Measurements from ENCODE around the gene NOA1. TPM values are rescaled to one million over a fixed set of nuclear protein-coding genes. Genes with fewer than 3 reads are reported as not detected.
A peak's percentile ranks its signal among the peaks of the same experiment; 100 is the strongest.

NOA1 gene
- total and polyA plus RNA-seq, 10 of the 15 experiments (the other 5 are each of a cell fraction or from before 2014, with no cell fraction given), result 3.2 to 34.0 (median 17.6) TPM

- SMC1A ChIA-PET (ENCODE audit: uncharacterized antibody, unreplicated experiment), result interaction anchor here (1.3 kb wide), 1 partner anchor 37 kb away, joined by 3 read pairs; the partner anchor contains the start of gene NOA1
- H3K9me3 ChIP-seq (replicated peaks; ENCODE audit: control insufficient read depth, insufficient read depth, low read length), result no peaks in the 10 kb centered on the region
- no peak overlapping the region for H3K9ac ChIP-seq (ENCODE audit: control insufficient read depth, insufficient read depth, low read length)
- H4K20me1 ChIP-seq (ENCODE audit: control insufficient read depth, insufficient read depth), result no peaks in the 10 kb centered on the region
- H3K4me1 ChIP-seq (ENCODE audit: control insufficient read depth, insufficient read depth, low read length), result no peaks in the 10 kb centered on the region
- ATAC-seq (no peak), FAIRE-seq (no peak), DNase-seq (ENCODE audit: low read depth, low spot score) (no peak)
- no peaks in the 10 kb centered on the region; a peak in 3 of 4 replicates for H3K36me3 ChIP-seq (ENCODE audit: control insufficient read depth in 2 of 2, insufficient read depth in 2 of 2, low read length in 1 of 2)
- no peak overlapping the region for H2AFZ ChIP-seq (ENCODE audit: control insufficient read depth, low read depth, low read length)
- no peak overlapping the region for H3K4me2 ChIP-seq (ENCODE audit: control insufficient read depth, insufficient read depth)
- no peaks in the 10 kb centered on the region for H3K27me3 ChIP-seq (replicated peaks in 1 of 2; ENCODE audit: control insufficient read depth in 2 of 2, insufficient read depth in 2 of 2, low read length in 1 of 2)
- H3K4me3 ChIP-seq, result no peak overlapping the region
- in situ Hi-C loops (cut with MboI) (no loop called here), intact Hi-C loops (cut with micrococcal nuclease; ENCODE audit: unreplicated experiment) (no loop called here)
- RAD21 ChIA-PET (ENCODE audit: unreplicated experiment), result interaction anchor here (1.1 kb wide), 1 partner anchor 222 kb away, joined by 3 read pairs; no protein-coding TSS in a partner anchor
- CTCF ChIA-PET, result interaction anchor here (0.6 to 1.0 kb wide), 2 partner anchors 18 to 22 kb away, joined by 3 to 4 read pairs; no protein-coding TSS in a partner anchor
- no peaks in the 10 kb centered on the region for H3K79me2 ChIP-seq (ENCODE audit: control insufficient read depth, insufficient read depth, low read length)
- POLR2A ChIA-PET, result no interaction called here
- WGBS (ENCODE audit: insufficient coverage, insufficient replicate concordance, low lambda C conversion rate, missing lambda C conversion rate), result 35% methylated on average over 3 of the region's 3 CpGs
- TF ChIP-seq EGR1 (IDR thresholded peaks at IDR 0.05; ENCODE audit: borderline replicate concordance in 1 of 2, low read depth in 2 of 2, low read length in 2 of 2) (no peak), NFIC (IDR thresholded peaks at IDR 0.05; ENCODE audit: low read depth, low read length) (peak; percentile 68), RUNX3 (IDR thresholded peaks at IDR 0.05; ENCODE audit: low read length) (peak; percentile 85), SREBF2 (IDR thresholded peaks at IDR 0.05; ENCODE audit: low read length) (no peak), KAT2A (conservative IDR thresholded peaks at IDR 0.05; ENCODE audit: control insufficient read depth, low read depth, low read length) (no peak), JUNB (IDR thresholded peaks at IDR 0.05) (peak; percentile 22; the same call in 1 of the 2 replicates), SIN3A (IDR thresholded peaks at IDR 0.05; ENCODE audit: low read depth, low read length) (no peak), GABPA (IDR thresholded peaks at IDR 0.05; ENCODE audit: low read depth) (no peak), TCF7 (IDR thresholded peaks at IDR 0.05; ENCODE audit: borderline replicate concordance) (peak; percentile 80; the same call in 1 of the 2 replicates), MEF2A (IDR thresholded peaks at IDR 0.05; ENCODE audit: insufficient read depth, low read depth, low read length) (0 out of 2 replicates have a peak, but pooled peaks have one; percentile 9)
- TF ChIP-seq, protein P1, sequence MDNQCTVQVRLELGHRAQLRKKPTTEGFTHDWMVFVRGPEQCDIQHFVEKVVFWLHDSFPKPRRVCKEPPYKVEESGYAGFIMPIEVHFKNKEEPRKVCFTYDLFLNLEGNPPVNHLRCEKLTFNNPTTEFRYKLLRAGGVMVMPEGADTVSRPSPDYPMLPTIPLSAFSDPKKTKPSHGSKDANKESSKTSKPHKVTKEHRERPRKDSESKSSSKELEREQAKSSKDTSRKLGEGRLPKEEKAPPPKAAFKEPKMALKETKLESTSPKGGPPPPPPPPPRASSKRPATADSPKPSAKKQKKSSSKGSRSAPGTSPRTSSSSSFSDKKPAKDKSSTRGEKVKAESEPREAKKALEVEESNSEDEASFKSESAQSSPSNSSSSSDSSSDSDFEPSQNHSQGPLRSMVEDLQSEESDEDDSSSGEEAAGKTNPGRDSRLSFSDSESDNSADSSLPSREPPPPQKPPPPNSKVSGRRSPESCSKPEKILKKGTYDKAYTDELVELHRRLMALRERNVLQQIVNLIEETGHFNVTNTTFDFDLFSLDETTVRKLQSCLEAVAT (IDR thresholded peaks at IDR 0.05), result no peak
- TF ChIP-seq, protein P2, sequence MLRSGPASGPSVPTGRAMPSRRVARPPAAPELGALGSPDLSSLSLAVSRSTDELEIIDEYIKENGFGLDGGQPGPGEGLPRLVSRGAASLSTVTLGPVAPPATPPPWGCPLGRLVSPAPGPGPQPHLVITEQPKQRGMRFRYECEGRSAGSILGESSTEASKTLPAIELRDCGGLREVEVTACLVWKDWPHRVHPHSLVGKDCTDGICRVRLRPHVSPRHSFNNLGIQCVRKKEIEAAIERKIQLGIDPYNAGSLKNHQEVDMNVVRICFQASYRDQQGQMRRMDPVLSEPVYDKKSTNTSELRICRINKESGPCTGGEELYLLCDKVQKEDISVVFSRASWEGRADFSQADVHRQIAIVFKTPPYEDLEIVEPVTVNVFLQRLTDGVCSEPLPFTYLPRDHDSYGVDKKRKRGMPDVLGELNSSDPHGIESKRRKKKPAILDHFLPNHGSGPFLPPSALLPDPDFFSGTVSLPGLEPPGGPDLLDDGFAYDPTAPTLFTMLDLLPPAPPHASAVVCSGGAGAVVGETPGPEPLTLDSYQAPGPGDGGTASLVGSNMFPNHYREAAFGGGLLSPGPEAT (IDR thresholded peaks at IDR 0.05; ENCODE audit: low read depth), result no peak
- TF ChIP-seq, protein P3, sequence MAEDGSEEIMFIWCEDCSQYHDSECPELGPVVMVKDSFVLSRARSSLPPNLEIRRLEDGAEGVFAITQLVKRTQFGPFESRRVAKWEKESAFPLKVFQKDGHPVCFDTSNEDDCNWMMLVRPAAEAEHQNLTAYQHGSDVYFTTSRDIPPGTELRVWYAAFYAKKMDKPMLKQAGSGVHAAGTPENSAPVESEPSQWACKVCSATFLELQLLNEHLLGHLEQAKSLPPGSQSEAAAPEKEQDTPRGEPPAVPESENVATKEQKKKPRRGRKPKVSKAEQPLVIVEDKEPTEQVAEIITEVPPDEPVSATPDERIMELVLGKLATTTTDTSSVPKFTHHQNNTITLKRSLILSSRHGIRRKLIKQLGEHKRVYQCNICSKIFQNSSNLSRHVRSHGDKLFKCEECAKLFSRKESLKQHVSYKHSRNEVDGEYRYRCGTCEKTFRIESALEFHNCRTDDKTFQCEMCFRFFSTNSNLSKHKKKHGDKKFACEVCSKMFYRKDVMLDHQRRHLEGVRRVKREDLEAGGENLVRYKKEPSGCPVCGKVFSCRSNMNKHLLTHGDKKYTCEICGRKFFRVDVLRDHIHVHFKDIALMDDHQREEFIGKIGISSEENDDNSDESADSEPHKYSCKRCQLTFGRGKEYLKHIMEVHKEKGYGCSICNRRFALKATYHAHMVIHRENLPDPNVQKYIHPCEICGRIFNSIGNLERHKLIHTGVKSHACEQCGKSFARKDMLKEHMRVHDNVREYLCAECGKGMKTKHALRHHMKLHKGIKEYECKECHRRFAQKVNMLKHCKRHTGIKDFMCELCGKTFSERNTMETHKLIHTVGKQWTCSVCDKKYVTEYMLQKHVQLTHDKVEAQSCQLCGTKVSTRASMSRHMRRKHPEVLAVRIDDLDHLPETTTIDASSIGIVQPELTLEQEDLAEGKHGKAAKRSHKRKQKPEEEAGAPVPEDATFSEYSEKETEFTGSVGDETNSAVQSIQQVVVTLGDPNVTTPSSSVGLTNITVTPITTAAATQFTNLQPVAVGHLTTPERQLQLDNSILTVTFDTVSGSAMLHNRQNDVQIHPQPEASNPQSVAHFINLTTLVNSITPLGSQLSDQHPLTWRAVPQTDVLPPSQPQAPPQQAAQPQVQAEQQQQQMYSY (CRISPR knock-in tag; IDR thresholded peaks at IDR 0.05), result no peak
- no TSS peak for BruUV-seq (replicated peaks)
- no peak overlapping the region for H3K27ac ChIP-seq (ENCODE audit: control insufficient read depth, insufficient read depth)
Observed at GRCh38 chr4:56941403-56941802, 36.0 kb downstream of the NOA1 start.
